Left kidney (tissue), 8 donors: ENCODE data around the gene CST8. TPM values are rescaled to one million over a fixed set of nuclear protein-coding genes. Genes with fewer than 3 reads are reported as not detected.
"Not testable (repeated sequence)": the region's sequence is repeated elsewhere in the genome, so short reads cannot be mapped to it uniquely, and the experiment has no call there.

ENCODE experiments used
- DNase-seq: peaks from one replicate; pipeline ENCODE4 v3.0.0-alpha.2; 2013
- long read RNA-seq, 8 donors: transcript quantifications; one replicate each; lab custom pipeline, GENCODE V29; 2026
- polyA plus RNA-seq: library from polyadenylated mRNA; unstranded; fragments of 120-200 nt; gene quantifications from one replicate; pipeline ENCODE4 v1.2.1, GENCODE V29; 2013; ENCODE audit not compliant: insufficient read length

CST8 gene, protein sequence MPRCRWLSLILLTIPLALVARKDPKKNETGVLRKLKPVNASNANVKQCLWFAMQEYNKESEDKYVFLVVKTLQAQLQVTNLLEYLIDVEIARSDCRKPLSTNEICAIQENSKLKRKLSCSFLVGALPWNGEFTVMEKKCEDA
- not detected for polyA plus RNA-seq
- long read RNA-seq, donor 1: 0 reads
- long read RNA-seq, donor 2: 0 reads
- long read RNA-seq, donor 3: 0 reads
- long read RNA-seq, donor 4: 0 reads
- long read RNA-seq, donor 5: 0 reads
- long read RNA-seq, donor 6: 0 reads
- long read RNA-seq, donor 7: 0 reads
- long read RNA-seq, donor 8: 0 reads

DNA sequence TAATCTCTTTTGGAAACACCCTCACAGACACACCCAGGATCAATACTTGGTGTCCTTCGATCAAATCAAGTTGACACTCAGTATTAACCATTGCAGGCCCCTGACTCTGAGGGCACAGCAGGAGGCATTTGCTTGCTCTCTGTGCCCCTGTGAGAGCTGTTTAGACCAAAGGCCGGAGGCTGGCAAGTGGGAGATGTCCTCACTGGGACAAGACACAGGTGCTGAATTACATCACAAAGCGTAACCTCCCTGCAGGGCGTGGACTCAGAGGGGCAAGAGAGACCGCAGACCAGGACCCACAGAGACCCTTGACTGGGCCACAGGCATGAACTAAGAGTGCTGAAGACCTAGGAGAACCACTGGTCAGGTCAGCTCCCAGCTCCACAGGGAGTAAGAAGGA is at the start of gene CST8:
CST8 (plus strand) TSS at position 301 of the 400 bp plus-strand sequence. CDS start 551 bp downstream, outside the sequence.
- DNase-seq: no peak

DNA sequence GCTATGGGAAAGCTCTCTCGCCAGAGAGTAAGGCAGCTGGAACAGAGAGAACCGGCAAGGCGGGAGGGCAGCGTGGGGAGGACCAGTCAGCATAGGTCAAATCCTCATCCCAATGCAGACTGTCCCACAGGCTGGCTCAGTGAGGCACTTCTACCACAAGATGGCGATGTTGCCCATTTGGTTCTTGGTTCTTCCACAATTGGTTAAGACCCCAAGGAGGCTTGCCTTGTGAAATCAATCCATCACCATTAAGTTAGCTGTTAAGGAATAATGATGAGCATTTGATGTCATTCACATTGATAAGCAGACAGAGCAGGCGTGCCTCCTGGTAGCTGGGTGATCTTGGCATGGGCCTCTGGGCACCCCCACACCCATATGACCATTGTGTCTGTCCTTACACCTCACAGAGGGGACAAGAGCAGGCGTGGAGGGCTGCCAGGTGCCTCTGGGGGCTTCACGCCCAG is 49.0 kb upstream of the CST8 start:
- DNase-seq: peak; percentile 86

DNA sequence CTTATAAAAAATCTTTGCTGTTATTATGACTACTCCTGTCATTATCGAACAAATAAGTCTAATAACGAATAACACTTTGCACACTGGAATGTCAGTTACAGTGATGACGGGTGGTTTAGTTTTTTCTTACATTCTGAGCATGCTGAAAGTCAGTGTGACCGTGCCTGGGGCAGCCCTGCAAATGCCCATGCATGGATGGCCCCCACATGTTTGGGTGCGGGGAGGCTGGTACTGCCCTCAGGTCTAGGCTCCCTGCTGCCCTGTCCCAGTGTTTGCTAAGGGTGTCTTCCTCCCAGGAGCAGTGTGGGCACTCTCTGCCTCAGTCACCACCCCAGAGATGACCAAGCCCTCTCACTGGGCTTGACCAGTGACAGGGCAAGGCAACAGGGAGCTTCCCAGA is 48.5 kb upstream of the CST8 start:
- no peak for DNase-seq

DNA sequence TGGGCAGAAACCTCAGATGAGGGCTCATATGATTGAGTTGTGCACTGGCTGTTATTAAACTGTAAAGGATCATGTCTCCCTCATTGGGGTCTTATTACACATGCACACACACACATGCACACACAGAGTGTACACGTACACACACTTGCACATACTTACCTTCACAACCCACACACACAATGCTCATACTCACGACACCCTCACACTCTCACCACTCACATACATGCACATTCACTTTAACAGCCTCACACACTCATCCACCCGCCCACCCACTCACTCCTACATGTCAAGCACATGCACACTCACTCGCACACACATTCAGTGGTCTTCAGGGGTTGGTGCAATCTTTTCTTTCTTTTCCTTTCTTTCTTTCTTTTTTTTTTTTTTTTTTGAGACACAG is 46.1 kb upstream of the CST8 start:
- no peak for DNase-seq

DNA sequence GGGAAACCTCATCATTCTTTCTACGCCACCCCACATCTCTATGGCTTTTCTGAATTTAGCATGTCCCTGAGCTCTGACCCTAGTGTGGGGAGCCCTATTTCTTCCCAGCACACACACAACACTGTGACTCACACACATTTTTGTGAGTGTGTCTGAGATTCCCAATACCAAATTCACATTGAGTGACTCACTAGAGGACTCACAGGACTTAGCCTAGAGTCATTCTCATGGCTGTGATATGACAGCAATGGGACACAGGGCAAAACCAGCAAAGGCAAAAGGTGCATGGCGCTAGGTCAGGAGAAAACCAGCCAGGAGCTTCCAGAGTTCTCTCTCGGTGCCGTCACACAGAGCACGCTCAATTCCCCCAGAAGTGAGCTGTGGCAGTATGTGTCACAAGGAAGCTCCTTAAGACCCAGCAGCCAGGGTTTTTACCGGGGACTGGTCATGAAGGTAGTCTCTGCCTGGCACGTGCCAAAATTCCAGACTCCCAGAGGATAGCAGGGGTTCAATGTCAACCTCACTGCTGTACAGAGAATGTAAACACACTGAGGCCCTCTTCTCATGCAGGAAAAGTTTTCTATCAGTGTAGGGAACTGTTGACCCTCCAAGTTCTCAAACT is 45.2 kb upstream of the CST8 start:
- DNase-seq: no peak

DNA sequence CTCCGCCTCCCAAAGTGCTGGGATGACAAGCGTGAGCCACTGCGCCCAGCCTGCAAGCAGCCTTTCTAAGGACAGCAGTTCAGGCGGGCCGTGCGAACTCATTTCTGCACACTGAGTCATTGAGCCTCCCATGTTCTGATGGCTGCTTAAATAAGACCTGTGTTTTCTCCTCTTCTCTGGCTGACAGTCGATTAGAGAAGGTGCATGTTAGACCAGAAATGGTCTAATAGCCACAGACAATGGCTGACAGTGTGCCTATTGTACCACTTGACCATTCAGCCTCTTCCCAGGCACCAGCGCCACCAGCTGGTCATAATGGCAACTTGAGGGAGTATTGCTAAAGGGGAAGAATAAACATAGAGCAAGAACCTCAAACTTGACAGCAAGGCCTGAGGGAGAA is 44.4 kb upstream of the CST8 start:
- no peak for DNase-seq

DNA sequence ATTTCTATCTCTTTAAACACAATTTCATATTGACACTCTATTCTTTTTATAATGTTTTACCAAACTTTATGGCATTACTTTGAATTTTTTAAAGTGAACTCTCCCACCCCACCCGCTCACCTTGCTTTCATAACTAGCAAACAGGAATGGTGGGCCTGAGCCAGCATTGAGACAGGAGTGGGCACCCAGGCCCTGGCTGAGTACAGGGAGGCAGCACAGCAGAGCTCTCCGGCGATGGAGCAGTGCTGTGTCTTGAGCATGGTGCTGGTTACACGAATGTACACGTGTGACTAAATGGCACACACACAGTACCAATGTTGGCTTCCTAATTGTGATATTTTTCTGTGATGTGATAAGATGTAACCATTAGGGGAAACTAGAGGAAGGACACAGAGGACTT is 42.8 kb upstream of the CST8 start:
- DNase-seq: no peak

DNA sequence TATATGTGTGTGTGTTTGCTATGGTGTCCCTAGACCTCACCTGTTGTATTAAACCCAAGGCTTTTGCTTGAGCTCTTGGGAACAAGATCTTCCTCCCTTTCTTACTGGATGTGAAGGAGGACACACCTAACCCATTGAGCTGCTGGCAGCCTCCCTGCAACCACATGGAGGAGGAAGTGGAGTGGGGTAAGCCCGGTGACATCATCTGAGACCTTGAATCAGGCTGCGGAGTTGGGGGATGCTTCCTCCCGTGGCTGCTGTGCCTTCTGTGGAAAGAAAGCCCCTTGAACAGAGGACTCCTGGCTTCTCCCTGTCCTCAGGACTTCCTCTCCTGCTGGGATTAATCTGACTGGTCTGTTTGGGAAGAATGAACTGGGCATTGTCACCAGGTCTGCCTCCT is 41.5 kb upstream of the CST8 start:
- DNase-seq: no peak

DNA sequence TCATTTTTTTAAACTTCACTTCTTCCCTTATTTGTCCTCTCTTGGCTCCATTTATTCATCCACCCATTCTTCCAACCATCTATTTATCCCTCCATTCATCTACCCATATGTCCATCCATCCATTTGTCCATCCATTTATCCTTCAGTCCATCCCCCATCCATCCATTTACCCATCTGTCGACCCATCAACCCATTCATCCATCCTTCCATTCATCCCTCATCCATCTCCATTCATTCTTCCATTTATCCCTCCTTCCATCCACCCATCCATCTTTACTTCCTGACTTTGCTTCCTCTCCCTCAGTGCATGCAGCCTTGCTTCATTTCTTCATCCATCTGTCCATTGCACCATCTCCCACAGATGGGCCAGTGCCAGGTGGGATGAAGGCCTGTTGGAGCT is 40.0 kb upstream of the CST8 start:
- DNase-seq: no peak

DNA sequence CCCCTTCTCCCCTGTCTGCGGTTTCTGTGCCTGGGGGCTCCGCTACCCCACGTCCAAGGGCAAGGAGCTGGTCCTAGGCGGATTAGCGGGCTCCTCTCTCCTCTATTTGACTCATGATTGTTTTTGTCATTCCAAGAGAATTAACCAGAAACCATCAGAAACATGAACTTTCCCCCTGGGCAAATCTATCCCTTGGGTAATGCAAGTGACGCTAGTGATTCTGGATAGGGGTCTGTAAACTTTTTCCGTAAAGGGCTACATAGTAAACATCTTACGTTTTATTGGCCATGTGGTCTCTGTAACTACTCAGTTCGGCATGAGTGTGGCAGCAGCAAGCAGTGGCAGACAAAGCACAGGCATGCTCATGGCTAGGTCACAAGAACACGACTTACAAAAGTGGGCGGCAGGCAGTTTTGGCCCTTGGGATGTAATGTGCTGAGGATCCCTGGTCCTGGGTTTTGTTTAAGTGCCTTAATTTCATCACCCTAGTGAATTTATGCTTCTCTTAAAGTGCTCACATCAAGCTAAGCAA is 38.9 kb upstream of the CST8 start:
- no peak for DNase-seq

DNA sequence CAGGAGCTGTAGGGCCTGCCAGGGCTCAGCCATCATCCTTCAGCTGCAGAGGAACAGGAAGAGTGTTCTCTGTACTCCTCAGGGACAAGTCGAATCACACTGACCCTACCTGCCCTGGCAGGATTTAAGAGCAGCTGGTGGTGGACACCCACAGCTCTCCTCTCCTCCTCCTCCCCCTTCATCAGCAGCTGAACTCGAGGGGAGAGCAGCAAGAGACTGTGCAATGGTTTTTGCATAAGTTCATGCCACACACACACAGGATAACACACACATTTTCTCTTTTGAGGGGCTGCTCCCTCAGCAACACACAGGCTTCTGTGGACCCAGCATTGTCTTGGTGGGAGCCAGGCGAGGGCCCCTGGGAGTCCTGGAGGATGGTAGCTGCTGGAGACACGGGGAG is 38.1 kb upstream of the CST8 start, which contains the start of gene CST11:
CST11 (minus strand) TSS at position 101 of the 400 bp plus-strand sequence; CDS start at position 36, 65 bp downstream.
- no peak for DNase-seq

DNA sequence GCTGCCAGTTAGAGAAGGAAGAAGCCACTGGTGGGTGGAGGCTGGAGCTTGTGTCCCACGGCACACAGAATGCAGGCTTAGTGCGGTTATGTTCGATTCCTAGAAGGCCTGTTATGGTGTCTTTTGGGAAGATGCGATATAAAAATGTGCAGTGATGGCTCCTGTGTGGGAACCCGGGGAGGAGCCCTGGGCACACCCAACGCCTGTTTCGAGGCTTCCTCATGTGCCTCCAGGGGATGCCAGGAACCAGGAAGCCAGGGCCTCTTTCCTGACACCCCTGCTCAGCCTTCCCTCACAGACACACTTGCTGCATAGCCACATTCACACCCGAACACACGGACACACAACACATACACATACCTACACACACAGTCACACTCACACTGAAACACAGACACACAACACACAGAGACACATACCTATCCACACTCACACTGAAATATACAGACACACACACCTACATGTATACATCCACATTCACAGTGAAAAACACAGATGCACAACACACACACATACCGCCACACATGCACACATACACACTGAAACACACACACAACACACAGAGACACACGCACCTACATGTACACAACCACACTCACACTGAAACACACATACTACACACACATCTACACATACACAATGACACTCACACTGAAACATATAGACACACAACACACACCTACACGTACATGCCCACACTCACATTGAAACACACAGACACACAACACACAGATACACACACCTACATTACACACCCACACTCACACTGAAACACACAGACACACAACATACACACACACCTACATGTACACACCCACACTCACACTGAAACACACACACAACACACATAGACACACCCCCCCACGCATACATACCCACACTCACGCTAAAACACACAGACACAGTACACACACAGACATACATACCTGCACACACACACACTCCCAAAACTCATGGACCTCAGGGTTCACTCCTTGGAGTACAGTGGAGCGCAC is 37.1 kb upstream of the CST8 start:
- DNase-seq: no peak

DNA sequence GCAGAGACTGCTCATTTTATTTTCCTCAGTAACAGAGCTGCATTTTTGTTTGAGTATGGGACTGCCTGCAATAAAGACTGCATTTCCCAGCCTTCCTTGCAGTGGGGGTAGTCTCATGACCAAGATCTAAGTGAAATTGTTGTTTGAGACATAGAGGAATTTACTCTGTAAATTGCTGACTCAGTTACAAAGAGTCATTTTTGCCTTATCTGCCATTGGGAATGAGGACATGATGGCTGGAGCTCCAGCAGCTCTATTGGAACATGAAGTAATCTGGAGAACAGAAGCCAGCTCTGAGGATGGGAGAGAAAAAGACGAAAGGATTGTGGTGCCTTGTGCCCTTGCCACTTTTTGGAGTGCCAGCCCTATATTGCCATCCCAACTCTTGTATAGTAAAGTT is 36.1 kb upstream of the CST8 start:
- DNase-seq: no peak

DNA sequence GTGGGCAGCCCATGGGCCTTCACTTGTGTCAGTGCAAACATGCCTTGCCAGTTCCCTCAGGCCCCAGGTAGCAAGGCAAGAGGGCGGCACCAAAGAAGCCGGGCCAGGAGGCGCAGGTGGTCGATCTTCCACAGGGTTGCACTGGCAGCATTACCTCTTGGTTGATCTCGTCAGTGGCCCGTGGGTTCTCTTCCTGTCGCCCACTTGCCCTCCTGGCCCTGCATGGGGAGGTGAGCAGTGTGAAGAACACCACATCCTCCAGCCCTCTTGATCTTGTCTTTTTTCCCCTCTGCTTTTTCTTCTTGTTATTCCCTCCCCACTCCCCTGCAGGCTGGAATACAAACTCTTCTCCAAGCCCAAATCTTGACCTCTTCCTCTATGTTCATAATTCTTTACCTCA is 35.3 kb upstream of the CST8 start:
- no peak for DNase-seq

DNA sequence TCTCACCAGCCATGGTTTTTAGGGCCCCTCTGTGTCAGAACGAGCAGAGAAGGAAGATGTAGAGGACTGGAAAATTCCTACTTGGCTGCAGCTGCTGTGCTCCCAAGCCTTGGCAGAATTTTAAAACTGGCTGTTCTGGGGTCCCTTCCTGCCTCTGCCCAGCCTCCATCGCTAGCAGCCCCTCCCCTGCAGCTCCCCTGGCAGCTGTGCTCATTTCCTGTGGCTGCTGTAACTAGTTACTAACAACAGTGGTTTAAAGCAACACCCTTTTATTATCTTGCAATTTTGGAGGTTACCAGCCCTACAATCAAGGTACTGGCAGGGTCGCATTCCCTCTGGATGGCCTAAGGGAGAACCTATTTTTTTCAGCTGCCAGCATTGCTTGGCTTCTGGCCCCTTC is 34.5 kb upstream of the CST8 start:
- DNase-seq: no peak

DNA sequence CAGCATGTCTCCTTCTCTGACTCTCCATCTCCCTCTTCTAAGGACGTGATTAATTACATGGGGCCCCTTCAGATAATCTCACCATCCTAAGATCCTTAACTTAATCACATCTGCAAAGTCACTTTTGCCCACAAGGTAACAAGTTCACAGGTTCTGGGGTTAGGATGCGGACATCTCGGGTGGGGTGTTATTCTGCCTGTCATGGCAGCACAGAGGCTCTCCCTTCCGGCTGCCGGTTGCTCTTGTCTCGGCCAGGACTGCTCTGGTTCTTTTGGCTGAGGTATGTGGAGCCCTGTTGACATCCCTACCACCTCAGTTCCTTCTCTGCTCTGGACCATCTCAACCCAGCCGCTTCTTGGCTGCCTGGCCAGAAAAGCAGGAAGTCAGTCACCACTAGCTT is 34.0 kb upstream of the CST8 start:
- no peak for DNase-seq

DNA sequence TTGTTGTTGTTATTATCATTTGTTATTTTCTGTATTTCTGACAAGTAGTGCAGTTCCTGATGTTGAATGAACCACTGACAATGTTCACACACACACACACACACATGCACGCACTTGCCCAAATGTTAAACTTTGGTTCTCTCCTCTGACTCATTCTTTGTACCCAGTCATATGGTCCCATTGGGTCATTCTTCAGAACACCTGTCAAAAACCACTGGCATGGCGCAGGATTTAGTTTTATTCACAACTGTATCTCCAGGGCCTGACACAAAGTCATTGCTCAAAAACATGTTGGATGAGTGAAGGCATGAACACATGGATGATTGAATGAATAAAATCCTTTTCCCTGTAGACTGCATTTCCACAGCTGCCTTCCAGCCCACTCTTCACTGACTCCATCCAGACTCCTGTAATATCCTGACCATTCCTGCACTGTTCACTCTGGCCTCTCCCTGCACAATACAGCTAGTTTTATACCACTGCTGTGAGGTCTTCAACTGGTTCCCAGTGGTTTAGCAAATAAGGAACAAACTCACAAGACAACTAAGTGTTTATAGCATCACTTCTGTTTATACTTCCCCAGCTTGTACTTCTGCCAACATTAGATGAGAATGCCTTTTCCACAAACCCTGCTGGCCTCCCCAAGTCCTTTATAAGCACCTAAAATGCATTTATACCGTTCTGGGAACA is 31.3 kb upstream of the CST8 start:
- DNase-seq: no peak

DNA sequence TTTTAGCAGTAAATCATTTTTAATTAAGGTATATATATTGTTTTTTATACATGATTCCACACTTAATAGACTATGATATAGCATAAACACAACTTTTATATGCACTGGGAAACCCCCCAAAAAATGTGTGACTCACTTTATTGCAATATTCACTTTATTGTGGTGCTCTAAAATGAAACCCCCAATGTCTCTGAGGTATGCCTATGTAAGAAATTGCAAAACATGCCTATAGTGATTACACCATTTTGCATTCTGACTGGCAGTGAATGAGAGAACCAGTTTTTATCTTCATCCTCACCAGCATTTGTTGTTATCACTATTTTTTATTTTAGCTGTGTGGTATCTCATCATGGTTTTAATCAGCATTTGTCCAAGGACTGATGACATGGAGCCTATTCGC is 29.7 kb upstream of the CST8 start:
- DNase-seq: no peak

DNA sequence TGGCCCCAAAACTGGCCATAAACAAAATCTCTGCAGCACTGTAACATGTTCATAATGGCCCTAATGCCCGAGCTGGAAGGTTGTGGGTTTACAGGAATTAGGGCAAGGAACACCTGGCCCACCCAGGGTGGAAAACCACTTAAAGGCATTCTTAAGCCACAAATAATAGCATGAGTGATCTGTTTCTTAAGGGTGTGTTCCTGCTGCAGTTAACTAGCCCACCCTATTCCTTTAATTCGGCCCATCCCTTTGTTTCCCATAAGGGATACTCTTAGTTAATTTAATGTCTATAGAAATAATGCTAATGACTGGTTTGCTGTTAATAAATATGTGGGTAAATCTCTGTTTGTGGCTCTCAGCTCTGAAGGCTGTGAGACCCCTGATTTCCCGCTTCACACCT is 24.0 kb upstream of the CST8 start:
- not testable (repeated sequence) for DNase-seq

DNA sequence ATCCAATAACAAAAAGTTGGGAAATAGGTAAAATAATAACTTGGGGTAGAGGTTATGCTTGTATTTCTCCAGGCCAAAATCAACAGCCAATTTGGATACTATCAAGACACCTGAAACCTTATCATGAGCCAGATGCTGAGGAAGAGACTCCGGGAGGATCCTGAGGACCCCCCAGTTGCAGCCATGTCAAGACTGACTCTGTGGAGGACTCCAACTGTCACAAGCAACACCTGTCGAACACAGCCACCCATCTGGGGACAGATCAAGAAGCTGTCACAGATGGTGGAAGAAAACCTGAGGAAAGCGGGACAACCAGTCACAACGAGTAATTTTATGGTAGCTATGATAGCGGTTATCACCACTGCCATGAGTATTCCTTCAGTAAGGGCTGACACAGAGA is 18.6 kb upstream of the CST8 start:
- not testable (repeated sequence) for DNase-seq

DNA sequence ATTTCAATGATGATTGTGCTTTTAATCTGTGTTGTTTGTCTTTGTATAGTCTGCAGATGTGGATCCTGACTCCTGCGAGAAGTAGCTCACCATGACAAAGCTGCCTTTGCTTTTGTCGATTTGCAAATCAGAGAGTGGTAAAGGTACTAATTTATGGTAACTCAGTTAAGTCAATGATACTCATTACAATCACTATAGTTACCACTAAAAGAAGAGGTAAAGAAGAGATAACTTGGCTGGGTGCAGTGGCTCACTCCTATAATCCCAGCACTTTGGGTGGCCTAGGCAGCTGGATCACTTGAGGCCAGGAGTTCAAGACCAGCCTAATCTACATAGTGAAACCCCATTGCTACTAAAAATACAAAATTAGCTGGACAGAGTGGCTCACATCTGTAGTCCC is 17.6 kb upstream of the CST8 start:
- DNase-seq: not testable (repeated sequence)

DNA sequence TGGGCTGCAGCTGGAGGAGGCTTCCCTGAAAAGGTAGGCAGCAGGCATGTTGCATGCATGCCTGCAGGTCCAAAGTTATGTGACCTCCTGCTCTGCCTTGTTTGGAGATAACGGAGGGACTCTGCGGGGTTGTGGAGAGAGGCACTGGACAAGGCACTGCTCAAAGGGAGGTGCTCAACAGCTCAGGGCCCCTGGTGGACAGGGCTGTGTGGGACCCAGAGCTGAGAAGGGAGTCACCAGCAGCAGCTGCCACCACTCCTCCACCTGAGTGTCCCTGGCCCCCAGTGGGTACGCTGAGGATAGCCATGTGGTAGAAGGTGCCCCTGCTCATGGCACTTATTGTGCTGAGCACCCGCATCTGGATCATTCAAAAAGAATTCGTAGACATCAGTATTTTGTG is 15.5 kb upstream of the CST8 start:
- no peak for DNase-seq
